ENCODE measurements around the gene WWOX.

The WWOX gene

GRCh38 chr16:78720416-78720815 lies 621.0 kb downstream of the WWOX start:
- no peak for DNase-seq (ENCODE audit: low read depth)

GRCh38 chr16:78727536-78727935 lies 628.1 kb downstream of the WWOX start:
- no peak for DNase-seq (ENCODE audit: low read depth)
- H3K4me3 ChIP-seq (ENCODE audit: low read depth, low read length) = no peak overlapping the region
- no peak for TF ChIP-seq MAX (IDR thresholded peaks at IDR 0.05; ENCODE audit: low read depth, low read length)
- no peak for TF ChIP-seq MYC (IDR thresholded peaks at IDR 0.05; ENCODE audit: low read depth, low read length)
- TF ChIP-seq CTCF (IDR thresholded peaks at IDR 0.05; ENCODE audit: low read depth, low read length) = no peak
- no peak for TF ChIP-seq POLR2A (IDR thresholded peaks at IDR 0.05; ENCODE audit: extremely low read depth, insufficient read length)

More at GRCh38 chr16:78720416-78720815, 621.0 kb downstream of the WWOX start:
- no peak overlapping the region for H3K4me3 ChIP-seq (ENCODE audit: low read depth, low read length)
- TF ChIP-seq MYC (IDR thresholded peaks at IDR 0.05; ENCODE audit: low read depth, low read length) (no peak), POLR2A (IDR thresholded peaks at IDR 0.05; ENCODE audit: extremely low read depth, insufficient read length) (no peak), CTCF (IDR thresholded peaks at IDR 0.05; ENCODE audit: low read depth, low read length) (no peak), MAX (IDR thresholded peaks at IDR 0.05; ENCODE audit: low read depth, low read length) (no peak)

- H3K4me3 ChIP-seq (ENCODE audit: low read depth, low read length) = no peak overlapping the region
- no peak for DNase-seq (ENCODE audit: low read depth)
- no peak for TF ChIP-seq POLR2A (IDR thresholded peaks at IDR 0.05; ENCODE audit: extremely low read depth, insufficient read length)
- no peak for TF ChIP-seq MYC (IDR thresholded peaks at IDR 0.05; ENCODE audit: low read depth, low read length)
- no peak for TF ChIP-seq MAX (IDR thresholded peaks at IDR 0.05; ENCODE audit: low read depth, low read length)
- no peak for TF ChIP-seq CTCF (IDR thresholded peaks at IDR 0.05; ENCODE audit: low read depth, low read length)
These were observed 630.2 kb downstream of the WWOX start for GRCh38 chr16:78729687-78730086.

GRCh38 chr16:78731785-78732184 lies 632.3 kb downstream of the WWOX start:
- H3K4me3 ChIP-seq (ENCODE audit: low read depth, low read length) = no peak overlapping the region
- DNase-seq (ENCODE audit: low read depth) = no peak
- TF ChIP-seq CTCF (IDR thresholded peaks at IDR 0.05; ENCODE audit: low read depth, low read length) (no peak), MYC (IDR thresholded peaks at IDR 0.05; ENCODE audit: low read depth, low read length) (no peak), POLR2A (IDR thresholded peaks at IDR 0.05; ENCODE audit: extremely low read depth, insufficient read length) (no peak), MAX (IDR thresholded peaks at IDR 0.05; ENCODE audit: low read depth, low read length) (no peak)

- H3K4me3 ChIP-seq (ENCODE audit: low read depth, low read length) = no peak overlapping the region
- DNase-seq (ENCODE audit: low read depth) = no peak
- TF ChIP-seq MAX (IDR thresholded peaks at IDR 0.05; ENCODE audit: low read depth, low read length) (no peak), MYC (IDR thresholded peaks at IDR 0.05; ENCODE audit: low read depth, low read length) (no peak), CTCF (IDR thresholded peaks at IDR 0.05; ENCODE audit: low read depth, low read length) (no peak), POLR2A (IDR thresholded peaks at IDR 0.05; ENCODE audit: extremely low read depth, insufficient read length) (no peak)
These were observed 633.2 kb downstream of the WWOX start for GRCh38 chr16:78732696-78733095.

GRCh38 chr16:78735337-78735736 lies 635.9 kb downstream of the WWOX start:
- no peak for DNase-seq (ENCODE audit: low read depth)
- no peak overlapping the region for H3K4me3 ChIP-seq (ENCODE audit: low read depth, low read length)
- no peak for TF ChIP-seq MAX (IDR thresholded peaks at IDR 0.05; ENCODE audit: low read depth, low read length)
- TF ChIP-seq CTCF (IDR thresholded peaks at IDR 0.05; ENCODE audit: low read depth, low read length) = no peak
- TF ChIP-seq MYC (IDR thresholded peaks at IDR 0.05; ENCODE audit: low read depth, low read length) = no peak
- no peak for TF ChIP-seq POLR2A (IDR thresholded peaks at IDR 0.05; ENCODE audit: extremely low read depth, insufficient read length)

Measured in NB4 (cell line).